K562 (cell line): ENCODE results near the gene CTSZ. TPM values are rescaled to one million over a fixed set of nuclear protein-coding genes. Genes with fewer than 3 reads are reported as not detected.

Source experiments
- CC2D1A ChIP-seq: fragments of 450-650 bp; IDR thresholded peaks from 2 replicates; pipeline ENCODE4 v1.6.1; 2017; ENCODE audit warnings: mild to moderate bottlenecking
- CTBP1 ChIP-seq: fragments of 450-650 bp; IDR thresholded peaks from 2 replicates; pipeline ENCODE4 v1.6.1; 2016; ENCODE audit warnings: borderline replicate concordance
- ETV6 ChIP-seq, 3 experiments: fragments of 150-350 bp in 1 of 3; sonication (generic) in 1 of 3; formaldehyde crosslinking in 1 of 3; IDR thresholded peaks; 2 replicates each; pipeline versions ENCODE4 v1.6.1 to v1.8.0; 2014 to 2022; ENCODE audit warnings: borderline replicate concordance in 2 of 3, low read depth in 2 of 3, antibody characterized with exemption in 1 of 3, low read length in 1 of 3, mild to moderate bottlenecking in 1 of 3, missing genetic modification reagents in 1 of 3
- KDM5B ChIP-seq: fragments of 200-600 bp; sonication (generic); IDR thresholded peaks from 2 replicates; pipeline ENCODE4 v1.6.1; 2012; ENCODE audit warnings: low read depth, mild to moderate bottlenecking, moderate library complexity, low read length, control low read depth, inconsistent platforms; ENCODE audit not compliant: insufficient replicate concordance
- POLR2A ChIP-seq: fragments of 450-650 bp; conservative IDR thresholded peaks from 2 replicates; pipeline ENCODE4 v1.6.1; 2016
- SMAD3 ChIP-seq: fragments of 450-650 bp; formaldehyde crosslinking; conservative IDR thresholded peaks from 2 replicates; pipeline ENCODE4 v1.4.0; 2020; ENCODE audit warnings: mild to moderate bottlenecking
- SMAD4 ChIP-seq: fragments of 250-450 bp; sonication (Bioruptor Pico); conservative IDR thresholded peaks from 2 replicates; pipeline ENCODE4 v1.8.0; 2021; ENCODE audit warnings: inconsistent platforms, mild to moderate bottlenecking, moderate library complexity
- TBL1XR1 ChIP-seq, 2 experiments: IDR thresholded peaks; 2 replicates each; pipeline ENCODE4 v1.6.1; 2012; ENCODE audit warnings: improper control_type of control experiment in 2 of 2, low read length in 2 of 2, mild to moderate bottlenecking in 1 of 2
- ZNF224 ChIP-seq: sonication (generic); formaldehyde crosslinking; IDR thresholded peaks from 2 replicates; pipeline ENCODE4 v1.8.0; 2022; ENCODE audit warnings: mild to moderate bottlenecking, missing genetic modification reagents
- ZNF695 ChIP-seq: fragments of 450-650 bp; formaldehyde crosslinking; IDR thresholded peaks from 2 replicates; pipeline ENCODE4 v1.4.0; 2020; ENCODE audit warnings: mild to moderate bottlenecking, moderate library complexity
- polyA plus RNA-seq, 8 experiments: library from polyadenylated mRNA; depleted of rRNA in 4 of 8; stranded (reverse) in 5 of 8; unstranded in 3 of 8; fragments of >200 nt; fragmentation: Nextera tagmentation in 2 of 8; fragmentation: Illumina TruSeq in 1 of 8; extraction: Ambion mirVana in 2 of 8; extraction: Trizol in 1 of 8; gene quantifications; 2 replicates each; pipeline versions ENCODE4 v1.2.1 to v1.2.3, GENCODE V29; 2011 to 2014; ENCODE audit warnings: inconsistent platforms in 1 of 8, missing spikeins in 1 of 8
- total RNA-seq, 7 experiments: library from RNA; depleted of rRNA in 6 of 7; stranded (reverse); fragments of >200 nt in 6 of 7; fragmentation: Illumina TruSeq in 2 of 7; extraction: Trizol in 2 of 7; gene quantifications; 2 replicates each; pipeline versions ENCODE4 v1.2.1 to v1.2.3, GENCODE V29; 2011 to 2021; ENCODE audit warnings: low replicate concordance in 1 of 7
- TF ChIP-seq, protein P1 (sequence below), 3 experiments: IDR thresholded peaks in 2 of 3; conservative IDR thresholded peaks in 1 of 3; 2 replicates each; pipeline ENCODE4 v1.5.1; 2011 to 2012; ENCODE audit warnings: low read length in 3 of 3, mild to moderate bottlenecking in 3 of 3, control low read depth in 2 of 3, improper control_type of control experiment in 1 of 3, inconsistent platforms in 1 of 3, low read depth in 1 of 3, mixed read lengths in 1 of 3, moderate library complexity in 1 of 3; ENCODE audit not compliant: insufficient read depth in 2 of 3
- TF ChIP-seq, protein P2 (sequence below): sonication (generic); formaldehyde crosslinking; IDR thresholded peaks from 2 replicates; pipeline ENCODE4 v1.5.0; 2020; ENCODE audit warnings: missing genetic modification reagents
- TF ChIP-seq, protein P3 (sequence below), 2 experiments: fragments of 250-450 bp in 1 of 2; fragments of 450-650 bp in 1 of 2; sonication (Bioruptor Pico) in 1 of 2; IDR thresholded peaks; 2 replicates each; pipeline versions ENCODE4 v1.6.1 to v1.8.0; 2016 to 2021; ENCODE audit warnings: mild to moderate bottlenecking in 2 of 2, moderate library complexity in 2 of 2, missing compliant biosample characterization in 1 of 2, missing genetic modification characterization in 1 of 2
- TF ChIP-seq, protein P4 (sequence below): sonication (generic); formaldehyde crosslinking; IDR thresholded peaks from 2 replicates; pipeline ENCODE4 v1.8.0; 2022; ENCODE audit warnings: mild to moderate bottlenecking, missing genetic modification reagents, borderline replicate concordance
- TF ChIP-seq, protein P5 (sequence below), 2 experiments: IDR thresholded peaks; 2 replicates each; pipeline ENCODE4 v1.6.1; 2011; ENCODE audit warnings: borderline replicate concordance in 1 of 2, control low read depth in 1 of 2, low read depth in 1 of 2, low read length in 1 of 2, mild to moderate bottlenecking in 1 of 2, mixed read lengths in 1 of 2, moderate library complexity in 1 of 2; ENCODE audit not compliant: insufficient read depth in 1 of 2, insufficient read length in 1 of 2, poor library complexity in 1 of 2, severe bottlenecking in 1 of 2; ENCODE audit errors: extremely low read depth in 1 of 2
- TF ChIP-seq, protein P6 (sequence below): fragments of 200-800 bp; sonication (Bioruptor generic); IDR thresholded peaks from 2 replicates; pipeline ENCODE4 v1.6.1; 2017; ENCODE audit warnings: missing genetic modification characterization, missing compliant biosample characterization

The CTSZ gene
- total and polyA plus RNA-seq, 9 of the 15 experiments (the other 6 are each of a cell fraction or from before 2014, with no cell fraction given), result 1.6 to 143 (median 82.8) TPM

DNA sequence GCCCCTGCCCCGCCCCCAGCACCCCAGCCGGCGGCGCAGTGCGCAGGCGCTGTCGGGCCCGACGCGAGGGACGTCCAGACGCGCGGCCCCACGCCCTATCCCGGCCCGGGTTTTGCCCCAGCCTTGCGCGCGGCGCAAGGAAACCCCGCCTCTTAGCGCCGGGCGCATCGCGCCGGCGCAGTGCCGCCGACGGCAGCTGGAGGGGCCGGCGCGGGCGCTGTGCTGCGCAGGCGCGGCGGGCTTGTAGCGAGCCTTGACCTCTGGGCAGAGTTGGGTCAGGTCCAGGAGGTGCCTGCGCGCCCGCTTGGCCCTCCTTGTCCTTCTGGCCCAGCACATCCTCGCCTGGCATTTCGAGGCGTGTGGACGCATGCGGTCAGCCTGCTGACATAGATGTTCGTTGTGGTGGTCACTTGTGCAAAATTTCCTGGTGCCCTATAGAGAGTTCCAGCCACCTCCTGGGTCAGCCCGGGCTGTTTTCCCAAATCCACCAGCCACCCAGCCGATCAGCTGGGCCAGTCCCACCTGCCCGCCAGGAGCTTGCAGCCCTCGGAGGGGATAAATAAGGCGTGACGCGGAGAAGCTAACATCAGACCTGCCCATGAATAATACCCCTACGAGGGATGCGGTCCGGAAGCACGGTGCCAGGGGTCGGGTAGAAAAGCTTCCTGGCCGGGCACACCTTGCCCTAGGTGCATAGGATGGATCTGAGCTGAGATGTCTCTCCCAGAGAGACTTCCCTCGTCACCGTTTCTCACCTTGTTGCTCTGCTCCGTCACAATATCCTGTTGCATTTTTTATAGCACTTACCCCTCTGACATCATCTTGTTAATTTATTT is 36.0 kb upstream of the CTSZ start (continued):
- TF ChIP-seq, protein P1, sequence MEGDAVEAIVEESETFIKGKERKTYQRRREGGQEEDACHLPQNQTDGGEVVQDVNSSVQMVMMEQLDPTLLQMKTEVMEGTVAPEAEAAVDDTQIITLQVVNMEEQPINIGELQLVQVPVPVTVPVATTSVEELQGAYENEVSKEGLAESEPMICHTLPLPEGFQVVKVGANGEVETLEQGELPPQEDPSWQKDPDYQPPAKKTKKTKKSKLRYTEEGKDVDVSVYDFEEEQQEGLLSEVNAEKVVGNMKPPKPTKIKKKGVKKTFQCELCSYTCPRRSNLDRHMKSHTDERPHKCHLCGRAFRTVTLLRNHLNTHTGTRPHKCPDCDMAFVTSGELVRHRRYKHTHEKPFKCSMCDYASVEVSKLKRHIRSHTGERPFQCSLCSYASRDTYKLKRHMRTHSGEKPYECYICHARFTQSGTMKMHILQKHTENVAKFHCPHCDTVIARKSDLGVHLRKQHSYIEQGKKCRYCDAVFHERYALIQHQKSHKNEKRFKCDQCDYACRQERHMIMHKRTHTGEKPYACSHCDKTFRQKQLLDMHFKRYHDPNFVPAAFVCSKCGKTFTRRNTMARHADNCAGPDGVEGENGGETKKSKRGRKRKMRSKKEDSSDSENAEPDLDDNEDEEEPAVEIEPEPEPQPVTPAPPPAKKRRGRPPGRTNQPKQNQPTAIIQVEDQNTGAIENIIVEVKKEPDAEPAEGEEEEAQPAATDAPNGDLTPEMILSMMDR (IDR thresholded peaks at IDR 0.05 in 2 of 3, conservative IDR thresholded peaks at IDR 0.05 in 1 of 3; ENCODE audit: insufficient read depth in 2 of 3, low read depth in 1 of 3, low read length in 3 of 3), result peak in 1 of 3 experiments; percentile 10; a peak in 1 of 6 replicates
- TF ChIP-seq CTBP1, result peak; percentile 79
- TF ChIP-seq ETV6 (IDR thresholded peaks at IDR 0.05; ENCODE audit: borderline replicate concordance in 1 of 2, low read depth in 2 of 2, low read length in 1 of 2), result no peak
- no peak for TF ChIP-seq ETV6 (CRISPR knock-in tag; IDR thresholded peaks at IDR 0.05; ENCODE audit: borderline replicate concordance)
- TF ChIP-seq ZNF695, result no peak
- TF ChIP-seq, protein P2, sequence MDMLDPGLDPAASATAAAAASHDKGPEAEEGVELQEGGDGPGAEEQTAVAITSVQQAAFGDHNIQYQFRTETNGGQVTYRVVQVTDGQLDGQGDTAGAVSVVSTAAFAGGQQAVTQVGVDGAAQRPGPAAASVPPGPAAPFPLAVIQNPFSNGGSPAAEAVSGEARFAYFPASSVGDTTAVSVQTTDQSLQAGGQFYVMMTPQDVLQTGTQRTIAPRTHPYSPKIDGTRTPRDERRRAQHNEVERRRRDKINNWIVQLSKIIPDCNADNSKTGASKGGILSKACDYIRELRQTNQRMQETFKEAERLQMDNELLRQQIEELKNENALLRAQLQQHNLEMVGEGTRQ (CRISPR knock-in tag), result no peak
- TF ChIP-seq, protein P3, sequence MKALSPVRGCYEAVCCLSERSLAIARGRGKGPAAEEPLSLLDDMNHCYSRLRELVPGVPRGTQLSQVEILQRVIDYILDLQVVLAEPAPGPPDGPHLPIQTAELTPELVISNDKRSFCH (CRISPR knock-in tag; IDR thresholded peaks at IDR 0.05), result no peak
- TF ChIP-seq, protein P3 (tag; IDR thresholded peaks at IDR 0.05), result 0 out of 2 replicates have a peak, but pooled peaks have one; percentile 48
- peak; percentile 49 for TF ChIP-seq POLR2A
- 0 out of 2 replicates have a peak, but pooled peaks have one; percentile 17 for TF ChIP-seq SMAD4 (CRISPR knock-in tag)
- no peak for TF ChIP-seq ZNF224
- no peak for TF ChIP-seq TBL1XR1 (IDR thresholded peaks at IDR 0.05; ENCODE audit: low read length in 2 of 2)
- TF ChIP-seq KDM5B, result peak; percentile 57
- TF ChIP-seq, protein P4, sequence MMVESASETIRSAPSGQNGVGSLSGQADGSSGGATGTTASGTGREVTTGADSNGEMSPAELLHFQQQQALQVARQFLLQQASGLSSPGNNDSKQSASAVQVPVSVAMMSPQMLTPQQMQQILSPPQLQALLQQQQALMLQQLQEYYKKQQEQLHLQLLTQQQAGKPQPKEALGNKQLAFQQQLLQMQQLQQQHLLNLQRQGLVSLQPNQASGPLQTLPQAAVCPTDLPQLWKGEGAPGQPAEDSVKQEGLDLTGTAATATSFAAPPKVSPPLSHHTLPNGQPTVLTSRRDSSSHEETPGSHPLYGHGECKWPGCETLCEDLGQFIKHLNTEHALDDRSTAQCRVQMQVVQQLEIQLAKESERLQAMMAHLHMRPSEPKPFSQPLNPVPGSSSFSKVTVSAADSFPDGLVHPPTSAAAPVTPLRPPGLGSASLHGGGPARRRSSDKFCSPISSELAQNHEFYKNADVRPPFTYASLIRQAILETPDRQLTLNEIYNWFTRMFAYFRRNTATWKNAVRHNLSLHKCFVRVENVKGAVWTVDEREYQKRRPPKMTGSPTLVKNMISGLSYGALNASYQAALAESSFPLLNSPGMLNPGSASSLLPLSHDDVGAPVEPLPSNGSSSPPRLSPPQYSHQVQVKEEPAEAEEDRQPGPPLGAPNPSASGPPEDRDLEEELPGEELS, result no peak
- TF ChIP-seq, protein P5, sequence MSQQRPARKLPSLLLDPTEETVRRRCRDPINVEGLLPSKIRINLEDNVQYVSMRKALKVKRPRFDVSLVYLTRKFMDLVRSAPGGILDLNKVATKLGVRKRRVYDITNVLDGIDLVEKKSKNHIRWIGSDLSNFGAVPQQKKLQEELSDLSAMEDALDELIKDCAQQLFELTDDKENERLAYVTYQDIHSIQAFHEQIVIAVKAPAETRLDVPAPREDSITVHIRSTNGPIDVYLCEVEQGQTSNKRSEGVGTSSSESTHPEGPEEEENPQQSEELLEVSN (IDR thresholded peaks at IDR 0.05; ENCODE audit: borderline replicate concordance in 1 of 2, extremely low read depth in 1 of 2, insufficient read depth in 1 of 2, insufficient read length in 1 of 2, low read depth in 1 of 2, low read length in 1 of 2, poor library complexity in 1 of 2, severe bottlenecking in 1 of 2), result peak in 1 of 2 experiments; percentile 75
- no peak for TF ChIP-seq SMAD3 (CRISPR knock-in tag)
- TF ChIP-seq, protein P6, sequence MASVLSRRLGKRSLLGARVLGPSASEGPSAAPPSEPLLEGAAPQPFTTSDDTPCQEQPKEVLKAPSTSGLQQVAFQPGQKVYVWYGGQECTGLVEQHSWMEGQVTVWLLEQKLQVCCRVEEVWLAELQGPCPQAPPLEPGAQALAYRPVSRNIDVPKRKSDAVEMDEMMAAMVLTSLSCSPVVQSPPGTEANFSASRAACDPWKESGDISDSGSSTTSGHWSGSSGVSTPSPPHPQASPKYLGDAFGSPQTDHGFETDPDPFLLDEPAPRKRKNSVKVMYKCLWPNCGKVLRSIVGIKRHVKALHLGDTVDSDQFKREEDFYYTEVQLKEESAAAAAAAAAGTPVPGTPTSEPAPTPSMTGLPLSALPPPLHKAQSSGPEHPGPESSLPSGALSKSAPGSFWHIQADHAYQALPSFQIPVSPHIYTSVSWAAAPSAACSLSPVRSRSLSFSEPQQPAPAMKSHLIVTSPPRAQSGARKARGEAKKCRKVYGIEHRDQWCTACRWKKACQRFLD (CRISPR knock-in tag), result peak; percentile 64; the same call in 1 of the 2 replicates
- TF ChIP-seq CC2D1A, result no peak
